Embryonic facial prominence (tissue), 1 donor: ENCODE data around the gene INF2.

Experiments
- DNase-seq: peaks from one replicate; pipeline ENCODE4 v3.0.0-alpha.2; 2016; ENCODE audit errors: extremely low spot score

The INF2 gene

DNA sequence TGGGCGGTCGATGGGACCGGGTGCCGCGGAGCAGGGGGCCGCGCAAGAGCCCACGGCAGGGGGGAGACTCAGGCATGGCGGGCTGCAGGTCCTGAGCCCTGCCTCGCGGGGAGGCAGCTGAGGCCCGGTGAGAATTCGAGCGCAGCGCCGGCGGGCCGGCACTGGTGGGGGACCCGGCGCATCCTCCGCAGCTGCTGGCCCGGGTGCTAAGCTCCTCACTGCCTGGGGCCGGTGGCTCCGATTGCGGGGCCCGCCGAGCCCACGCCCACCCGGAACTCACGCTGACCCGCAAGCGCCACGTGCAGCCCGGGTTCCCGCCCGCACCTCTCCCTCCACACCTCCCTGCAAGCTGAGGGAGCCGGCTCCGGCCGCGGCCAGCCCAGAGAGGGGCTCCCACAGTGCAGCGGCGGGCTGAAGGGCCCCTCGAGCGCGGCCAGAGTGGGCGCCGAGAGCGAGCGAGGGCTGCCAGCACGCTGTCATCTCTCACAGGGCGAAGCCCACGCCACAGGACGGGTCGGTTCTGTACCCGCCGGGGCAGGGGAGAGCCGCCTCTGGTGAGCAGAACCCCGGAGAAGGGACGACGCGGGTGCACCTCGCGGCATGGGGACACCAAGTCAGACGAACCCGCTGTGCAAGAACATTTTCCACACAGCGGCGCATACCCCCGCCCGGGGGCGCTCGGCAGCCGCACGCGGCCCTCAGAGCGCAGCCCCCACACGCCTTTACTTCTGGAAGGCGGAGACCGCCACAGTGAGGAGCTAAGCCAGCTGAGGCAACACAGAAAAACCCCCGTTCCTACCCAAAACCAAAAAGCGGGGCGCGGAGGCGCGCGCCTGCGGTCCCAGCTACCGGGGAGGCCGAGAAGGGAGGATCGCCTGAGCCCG is 62.4 kb downstream of the INF2 start:
- DNase-seq = no peak

DNA sequence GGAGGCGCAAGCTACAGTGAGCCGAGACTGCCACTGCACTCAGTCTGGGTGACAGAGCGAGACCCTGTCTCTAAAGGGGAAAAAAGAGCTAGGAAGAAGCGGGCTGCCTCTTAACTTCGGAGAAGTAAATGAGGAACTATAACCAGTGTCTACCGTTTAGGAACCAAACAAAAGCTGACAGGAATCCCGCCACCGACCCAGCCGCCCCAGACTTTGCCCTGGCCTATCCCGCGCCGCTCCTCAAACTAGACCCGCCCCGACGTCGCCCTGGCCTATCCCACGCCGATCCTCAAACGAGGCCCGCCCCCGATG is 63.0 kb downstream of the INF2 start:
- DNase-seq = no peak

DNA sequence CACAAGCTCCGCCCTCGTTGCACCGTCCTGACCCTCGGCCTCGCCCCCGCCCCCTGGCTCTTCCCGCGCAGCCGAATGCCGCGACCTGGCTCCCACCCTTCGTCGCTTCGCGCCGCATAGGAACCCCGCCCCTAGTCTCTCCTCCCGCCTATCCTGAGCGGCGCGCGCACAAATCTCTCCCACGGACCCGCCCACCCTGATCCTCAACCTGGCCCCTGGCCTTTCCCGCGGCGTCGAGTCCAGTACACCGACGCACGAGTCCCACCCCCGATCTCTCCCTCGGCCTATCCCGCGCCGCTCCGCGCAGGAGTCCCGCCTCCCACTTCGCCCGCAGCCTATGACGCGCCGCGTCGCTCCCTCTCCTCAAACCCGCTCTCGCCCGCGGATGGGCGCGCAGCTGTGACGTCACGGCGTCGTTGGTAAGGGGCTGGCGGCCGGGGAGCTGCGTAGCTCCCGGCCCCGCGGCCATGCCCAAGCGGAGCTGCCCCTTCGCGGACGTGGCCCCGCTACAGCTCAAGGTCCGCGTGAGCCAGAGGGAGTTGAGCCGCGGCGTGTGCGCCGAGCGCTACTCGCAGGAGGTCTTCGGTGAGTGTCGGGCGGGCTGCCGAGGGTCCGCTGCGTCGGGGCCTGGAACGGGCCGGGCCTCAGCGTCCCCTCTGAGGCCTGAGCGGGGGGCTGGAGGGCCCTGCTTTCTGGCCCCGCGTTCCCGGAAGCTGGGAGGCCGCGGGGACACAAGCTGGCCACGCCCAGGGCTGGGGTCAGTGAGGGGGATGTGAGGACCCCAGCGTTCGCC is 63.5 kb downstream of the INF2 start, which contains the start of gene SIVA1:
TSS of gene SIVA1 (plus strand) at position 413 of the 793 bp plus-strand sequence. CDS start at position 468, 55 bp downstream.
- peak; percentile 99 for DNase-seq

DNA sequence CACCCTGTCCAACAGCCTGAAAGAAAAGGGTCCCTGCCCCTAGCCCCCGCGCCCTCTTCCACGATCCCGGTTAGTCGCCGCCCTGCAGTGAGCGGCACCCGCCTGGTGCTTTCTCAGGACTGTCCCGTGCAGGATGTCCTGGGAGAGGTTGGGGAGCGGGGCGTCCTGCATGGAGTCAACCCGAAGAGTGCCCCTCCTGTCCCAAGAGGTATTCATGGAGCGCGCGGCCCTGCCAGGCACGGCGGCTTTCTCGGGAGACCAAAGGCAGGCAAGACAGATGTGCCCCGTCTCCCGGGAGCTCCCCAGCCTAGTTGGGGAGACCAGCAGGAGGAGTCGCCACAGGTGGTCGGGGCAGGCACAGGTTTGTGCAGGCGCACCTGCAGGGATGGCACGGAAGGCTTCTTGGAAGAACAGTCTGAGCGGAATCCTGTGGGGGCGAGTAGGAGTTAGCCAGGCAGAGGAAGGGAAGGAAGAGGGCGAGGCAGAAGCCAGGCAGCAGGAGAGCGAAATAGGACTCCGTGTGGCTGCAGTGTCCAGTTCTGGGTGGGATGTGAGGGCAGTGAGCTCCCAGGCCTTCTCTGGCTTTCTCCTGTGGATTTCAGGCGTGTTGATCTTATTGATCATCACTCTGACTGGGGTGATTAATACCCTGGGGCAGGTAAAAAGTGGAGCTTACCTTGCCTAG is 64.3 kb downstream of the INF2 start:
- DNase-seq = no peak

- no peak for DNase-seq
Observed at GRCh38 chr14:104754213-104754851, 64.9 kb downstream of the INF2 start.

DNA sequence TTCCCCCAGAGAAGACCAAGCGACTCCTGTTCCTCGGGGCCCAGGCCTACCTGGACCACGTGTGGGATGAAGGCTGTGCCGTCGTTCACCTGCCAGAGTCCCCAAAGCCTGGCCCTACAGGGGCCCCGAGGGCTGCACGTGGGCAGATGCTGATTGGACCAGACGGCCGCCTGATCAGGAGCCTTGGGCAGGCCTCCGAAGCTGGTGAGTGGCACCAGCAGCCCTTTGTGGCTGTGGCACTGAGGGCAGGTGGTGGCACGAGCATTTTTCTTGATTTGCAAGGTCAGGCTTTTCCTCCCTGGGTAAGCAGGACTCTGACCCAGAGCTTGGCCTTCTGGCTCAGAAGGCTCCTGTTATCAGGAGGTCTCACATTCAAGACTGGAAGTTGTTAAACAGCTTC is 66.2 kb downstream of the INF2 start:
- DNase-seq = no peak

GRCh38 chr14:104756477-104757237 is 67.2 kb downstream of the INF2 start:
- no peak for DNase-seq

- DNase-seq = no peak
Observed at GRCh38 chr14:104757238-104757585, 67.8 kb downstream of the INF2 start.

- no peak for DNase-seq
Observed at GRCh38 chr14:104757681-104758392, 68.4 kb downstream of the INF2 start.

GRCh38 chr14:104758981-104759969 is 69.9 kb downstream of the INF2 start:
- DNase-seq = no peak

GRCh38 chr14:104765517-104765916 is 76.1 kb downstream of the INF2 start:
- no peak for DNase-seq

- DNase-seq = no peak
Observed at GRCh38 chr14:104766256-104766862, 76.9 kb downstream of the INF2 start.

DNA sequence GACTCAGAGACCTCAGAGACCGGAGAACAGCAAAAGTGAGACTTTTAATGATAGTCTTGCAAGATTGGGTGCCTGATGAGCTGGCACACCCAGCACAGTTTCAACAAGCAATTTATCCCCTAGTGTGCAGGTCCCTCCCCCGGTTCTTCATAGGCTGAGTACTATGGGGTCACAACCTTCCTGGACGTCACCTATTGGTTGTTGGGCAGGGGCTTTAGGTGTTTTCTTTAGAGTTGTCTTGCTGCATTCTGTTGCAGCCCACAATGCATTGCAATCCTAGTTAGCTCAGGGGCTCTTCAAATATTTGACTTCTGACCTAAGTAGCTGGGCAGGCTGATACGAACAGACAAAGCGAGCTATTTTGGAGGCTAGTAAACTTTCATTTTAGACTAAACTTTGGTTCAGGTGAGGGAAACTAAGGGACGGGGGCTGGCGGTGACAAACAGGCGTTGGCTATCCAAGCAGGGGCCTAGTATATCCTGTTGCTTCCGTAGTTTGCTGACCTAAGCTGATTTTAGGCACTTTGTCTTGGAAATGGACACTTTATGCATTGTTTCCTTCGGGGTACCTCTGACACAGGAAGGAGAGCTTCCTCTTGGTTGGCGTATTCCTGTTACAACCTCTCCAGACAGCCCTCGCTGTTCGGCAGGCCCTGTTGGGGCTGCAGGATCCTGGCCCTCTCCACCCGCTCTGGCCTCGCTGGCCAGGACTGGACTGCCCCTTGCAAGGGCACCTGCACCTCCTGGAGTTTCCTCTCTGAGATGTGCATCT is 77.6 kb downstream of the INF2 start:
- no peak for DNase-seq

DNA sequence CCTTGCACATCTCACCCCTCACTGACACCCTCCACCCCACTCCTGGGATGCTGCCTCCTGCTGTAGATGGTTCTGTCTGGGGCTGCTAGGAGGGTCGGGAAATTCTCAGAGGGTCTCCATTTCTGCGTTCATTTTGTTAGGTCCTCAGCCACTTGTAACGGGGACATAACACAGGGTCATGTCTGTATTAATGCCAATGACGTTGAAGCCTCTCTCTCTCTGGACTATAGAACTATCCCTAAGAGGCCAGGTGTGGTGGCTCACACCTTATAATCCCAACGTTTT is 78.2 kb downstream of the INF2 start:
- DNase-seq = no peak

DNA sequence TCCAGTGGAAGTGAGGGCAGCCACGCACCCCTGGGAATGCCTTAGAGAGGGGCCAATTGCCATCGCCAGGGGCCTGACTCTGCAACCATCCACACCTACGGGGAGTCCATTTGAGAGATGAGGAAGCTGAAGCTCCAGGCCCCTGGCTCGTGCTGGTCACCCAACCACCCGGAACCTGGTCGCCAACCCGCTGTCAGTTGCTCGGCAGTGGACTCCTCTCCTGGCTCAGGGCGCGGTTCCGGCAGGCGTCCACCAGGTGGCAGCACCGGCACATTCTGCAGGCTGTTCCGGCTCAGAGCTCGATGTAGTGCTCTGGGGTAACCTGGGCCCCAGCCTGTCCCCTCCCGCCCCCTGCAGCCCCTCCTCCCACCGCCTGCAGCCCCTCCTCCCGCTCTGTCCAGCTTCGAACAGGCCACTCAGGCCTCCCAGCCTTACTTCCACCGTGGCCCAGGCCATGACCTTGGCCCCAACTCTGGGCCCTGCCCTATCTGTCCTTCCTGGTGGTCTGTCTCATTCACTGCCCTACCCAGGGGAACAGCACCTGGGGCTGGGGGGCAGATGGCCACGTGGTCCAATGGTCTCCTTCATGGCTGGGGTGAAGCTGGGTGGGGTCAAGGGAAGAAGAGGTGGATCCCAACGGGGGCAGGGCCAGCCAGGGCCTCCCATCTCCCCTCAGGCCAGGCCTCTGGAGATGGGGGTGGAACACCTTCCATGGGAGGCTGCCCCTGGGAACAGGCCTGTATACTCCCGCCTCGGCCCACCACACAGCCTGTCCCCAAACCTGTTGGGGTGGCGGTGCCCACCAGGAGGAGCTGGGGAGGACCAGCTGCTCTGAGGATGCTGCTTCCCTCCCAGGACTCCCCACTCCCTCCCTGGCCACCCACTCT is 79.3 kb downstream of the INF2 start:
- DNase-seq = peak; percentile 53

DNA sequence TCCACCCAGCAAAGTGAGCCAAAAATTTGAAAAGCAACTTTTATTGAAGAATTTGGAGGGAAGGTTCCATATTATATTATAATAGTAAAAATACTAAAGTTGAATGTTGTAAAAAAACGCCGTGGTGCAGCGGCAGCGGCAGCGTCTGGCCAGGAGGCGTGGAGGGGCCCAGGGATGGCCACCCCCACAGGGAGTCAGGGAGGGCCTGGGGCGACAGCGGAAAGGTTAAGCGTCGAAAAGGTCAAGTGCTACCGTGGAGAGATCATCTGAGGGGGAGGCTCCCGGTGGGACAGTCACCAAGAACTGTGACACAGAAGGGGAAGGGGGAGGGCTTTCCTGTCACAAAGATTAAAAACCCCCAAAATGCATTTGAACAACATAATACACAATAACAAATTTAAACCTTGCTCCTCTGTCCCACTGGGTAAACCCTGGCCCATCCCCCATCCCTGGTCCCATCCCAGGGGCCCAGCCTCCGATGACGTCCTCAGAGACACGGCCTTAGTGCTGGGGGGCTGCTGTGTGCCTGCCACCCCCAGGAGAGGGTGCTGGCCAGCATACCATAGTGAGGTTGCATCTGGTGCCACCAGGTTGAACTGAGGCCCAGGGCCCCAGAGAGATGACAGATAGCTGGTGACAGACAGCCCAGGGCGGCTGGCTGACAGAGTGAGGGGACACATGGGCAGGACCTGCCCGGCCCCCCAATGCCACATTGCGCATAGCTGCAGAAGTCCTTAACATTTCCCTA is 80.1 kb downstream of the INF2 start:
- no peak for DNase-seq
